OCI-LY1 (cell line): Measurements from ENCODE around the gene NASP.

Source experiments
- CTCF ChIP-seq: fragments of 200-600 bp; sonication (generic), shearing (Covaris generic); IDR thresholded peaks from 2 replicates; pipeline ENCODE4 v1.5.1; 2017; ENCODE audit warnings: mild to moderate bottlenecking, antibody characterized with exemption, low read length, moderate library complexity, mixed read lengths
- EZH2 ChIP-seq: fragments of 200-600 bp; sonication (generic), shearing (Covaris generic); IDR thresholded peaks from 2 replicates; pipeline ENCODE4 v1.8.0; 2017; ENCODE audit warnings: borderline replicate concordance, mixed run types, mild to moderate bottlenecking, antibody characterized with exemption, low read length, moderate library complexity, mixed read lengths

GRCh38 chr1:45644661-45645060, 60.8 kb downstream of the NASP start:
- TF ChIP-seq CTCF, result no peak
- no peak for TF ChIP-seq EZH2
